ACHN (cell line): ENCODE data around the gene R3HDM2.
A peak's percentile ranks its signal among the peaks of the same experiment; 100 is the strongest.
"Not testable (repeated sequence)": the region's sequence is repeated elsewhere in the genome, so short reads cannot be mapped to it uniquely, and the experiment has no call there.

Experiments
- DNase-seq: peaks from one replicate; pipeline ENCODE4 v3.0.0-alpha.2; 2015
- in situ Hi-C: cut with HindIII; loops from 2 replicates; pipeline ENCODE4 v1.10.0; 2017; ENCODE audit warnings: low sequenced_read_pairs, low pct_ligation_motif_present, low pct_unique_long_range_greater_than_20kb

The R3HDM2 gene

GRCh38 chr12:57404966-57405640 lies 25.7 kb downstream of the R3HDM2 start:
- in situ Hi-C loops: no loop called here
- DNase-seq: no peak

- DNase-seq, in situ Hi-C loops: not testable (repeated sequence)
Measured at GRCh38 chr12:57402156-57402555, 28.7 kb downstream of the R3HDM2 start.

GRCh38 chr12:57401165-57401564 lies 29.7 kb downstream of the R3HDM2 start:
- in situ Hi-C loops: no loop called here
- no peak for DNase-seq

GRCh38 chr12:57399718-57400463 lies 31.0 kb downstream of the R3HDM2 start:
- in situ Hi-C loops, DNase-seq: not testable (repeated sequence)

GRCh38 chr12:57397441-57397840 lies 33.4 kb downstream of the R3HDM2 start:
- no peak for DNase-seq
- in situ Hi-C loops: no loop called here

- in situ Hi-C loops: no loop called here
- no peak for DNase-seq
Measured at GRCh38 chr12:57395121-57395520, 35.7 kb downstream of the R3HDM2 start.

- no peak for DNase-seq
- in situ Hi-C loops: no loop called here
Measured at GRCh38 chr12:57390174-57390573, 40.7 kb downstream of the R3HDM2 start.

GRCh38 chr12:57389033-57389432 lies 41.8 kb downstream of the R3HDM2 start:
- in situ Hi-C loops: no loop called here
- DNase-seq: peak; percentile 95

GRCh38 chr12:57388425-57388824 lies 42.4 kb downstream of the R3HDM2 start:
- in situ Hi-C loops: no loop called here
- no peak for DNase-seq

- DNase-seq: no peak
- in situ Hi-C loops: no loop called here
Measured at GRCh38 chr12:57386187-57386720, 44.6 kb downstream of the R3HDM2 start.

- in situ Hi-C loops: no loop called here
- DNase-seq: no peak
Measured at GRCh38 chr12:57385586-57385985, 45.3 kb downstream of the R3HDM2 start.

- in situ Hi-C loops: no loop called here
- DNase-seq: no peak
Measured at GRCh38 chr12:57384478-57384877, 46.4 kb downstream of the R3HDM2 start.

- DNase-seq: peak; percentile 20
- in situ Hi-C loops: no loop called here
Measured at GRCh38 chr12:57381693-57382220, 49.1 kb downstream of the R3HDM2 start.

GRCh38 chr12:57380300-57380699 lies 50.5 kb downstream of the R3HDM2 start:
- in situ Hi-C loops: no loop called here
- DNase-seq: no peak

- in situ Hi-C loops: no loop called here
- no peak for DNase-seq
Measured at GRCh38 chr12:57377103-57377840, 53.6 kb downstream of the R3HDM2 start.

- in situ Hi-C loops: no loop called here
- no peak for DNase-seq
Measured at GRCh38 chr12:57372233-57372632, 58.6 kb downstream of the R3HDM2 start.

GRCh38 chr12:57370696-57371095 lies 60.1 kb downstream of the R3HDM2 start:
- in situ Hi-C loops: no loop called here
- no peak for DNase-seq

- in situ Hi-C loops: no loop called here
- no peak for DNase-seq
Measured at GRCh38 chr12:57370072-57370471, 60.8 kb downstream of the R3HDM2 start.

- in situ Hi-C loops: no loop called here
- DNase-seq: no peak
Measured at GRCh38 chr12:57369202-57369601, 61.6 kb downstream of the R3HDM2 start.
